HUES64 (cell line): Measurements from ENCODE around the gene DDX6.
"Not testable (repeated sequence)": the region's sequence is repeated elsewhere in the genome, so short reads cannot be mapped to it uniquely, and the experiment has no call there.

Experiments
- H3K27ac ChIP-seq: 2 replicates; pipeline ENCODE4 v1.7.0; 2013; ENCODE audit warnings: low read depth, low read length, inconsistent platforms
- H3K27me3 ChIP-seq: 2 replicates; pipeline ENCODE4 v1.6.1; 2013; ENCODE audit warnings: mild to moderate bottlenecking, low read length; ENCODE audit not compliant: insufficient read depth
- H3K36me3 ChIP-seq: 2 replicates; pipeline ENCODE4 v1.6.1; 2013; ENCODE audit warnings: mild to moderate bottlenecking, low read length; ENCODE audit not compliant: insufficient read depth
- H3K4me1 ChIP-seq: 2 replicates; pipeline ENCODE4 v1.6.1; 2013; ENCODE audit warnings: mild to moderate bottlenecking, low read length, moderate library complexity; ENCODE audit not compliant: insufficient read depth
- H3K4me3 ChIP-seq: 2 replicates; pipeline ENCODE4 v1.5.1; 2013; ENCODE audit warnings: mild to moderate bottlenecking, low read length, moderate library complexity
- H3K9ac ChIP-seq: 2 replicates; pipeline ENCODE4 v1.6.1; 2013; ENCODE audit warnings: mild to moderate bottlenecking, low read depth, low read length
- H3K9me3 ChIP-seq: 2 replicates; pipeline ENCODE4 v1.6.1; 2013; ENCODE audit warnings: low read depth, low read length; ENCODE audit not compliant: insufficient read depth
- WGBS: fragments of 150-250, 120-280 bp; methylation state at CpG from one replicate; pipeline ENCODE4 v1.1.7; 2013; ENCODE audit warnings: missing lambda C conversion rate; 5-methylcytosine and 5-hydroxymethylcytosine counted together

The DDX6 gene

DNA sequence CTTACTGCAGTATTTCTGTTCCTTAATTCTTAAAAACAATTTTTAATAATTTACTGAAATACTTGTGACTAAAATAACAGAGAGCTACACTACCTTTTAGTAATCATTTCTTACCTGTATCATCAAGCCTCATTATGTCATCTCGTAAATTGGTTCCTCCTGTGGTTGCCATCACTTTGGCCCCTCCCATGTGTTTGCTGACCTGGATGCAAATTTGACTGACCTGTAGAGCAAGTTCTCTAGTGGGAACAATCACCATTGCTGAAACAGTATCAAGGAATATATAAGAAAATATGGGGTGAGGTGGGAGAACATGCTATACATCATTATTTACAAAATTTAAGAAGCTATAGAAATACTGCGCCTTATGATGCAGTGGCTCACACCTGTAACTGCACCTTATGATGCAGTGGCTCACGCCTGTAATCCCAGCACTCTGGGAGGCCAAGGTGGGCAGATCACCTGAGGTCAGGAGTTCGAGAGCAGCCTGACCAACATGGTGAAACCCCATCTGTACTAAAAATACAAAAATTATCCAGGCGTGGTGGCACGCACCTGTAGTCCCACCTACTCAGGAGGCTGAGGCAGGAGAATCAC lies 25.8 kb downstream of the DDX6 start:
- WGBS, result 88% methylated on average over 6 of the region's 6 CpGs
- H3K36me3 ChIP-seq, result peaks cover 92% of the 10 kb centered on the region
- H3K27me3 ChIP-seq, H3K4me1 ChIP-seq, H3K4me3 ChIP-seq, H3K9me3 ChIP-seq, H3K9ac ChIP-seq, H3K27ac ChIP-seq: not testable (repeated sequence)

DNA sequence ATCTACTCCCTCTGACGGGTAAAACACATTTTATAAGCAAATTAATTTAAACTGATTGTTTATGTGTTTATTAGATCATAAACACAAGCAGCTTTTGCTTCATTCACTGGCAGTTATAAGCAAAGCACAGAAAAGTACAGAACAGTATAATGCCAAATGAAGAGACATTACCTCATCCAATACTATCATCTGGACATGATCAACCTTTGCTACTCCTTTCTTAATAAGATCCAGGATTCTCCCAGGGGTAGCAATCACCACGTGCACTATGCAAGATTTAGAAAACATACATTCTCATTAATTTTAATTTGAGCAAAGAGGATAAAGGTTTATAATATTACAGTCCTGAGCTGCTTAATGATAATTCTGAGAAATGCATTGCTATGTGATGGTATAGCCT lies 27.9 kb downstream of the DDX6 start:
- H3K9me3 ChIP-seq, result no peaks in the 10 kb centered on the region
- H3K36me3 ChIP-seq, result peaks cover 95% of the 10 kb centered on the region
- no peaks in the 10 kb centered on the region for H3K4me1 ChIP-seq
- no peak overlapping the region for H3K27ac ChIP-seq
- WGBS, result 100% methylated on average over 1 of the region's 2 CpGs
- H3K27me3 ChIP-seq, result no peaks in the 10 kb centered on the region
- H3K4me3 ChIP-seq, result no peak overlapping the region
- no peak overlapping the region for H3K9ac ChIP-seq

- not testable (repeated sequence) for H3K27me3 ChIP-seq, H3K4me1 ChIP-seq, H3K27ac ChIP-seq, H3K9ac ChIP-seq, H3K4me3 ChIP-seq, H3K9me3 ChIP-seq
- 98% methylated on average over 9 of the region's 10 CpGs for WGBS
- H3K36me3 ChIP-seq, result peaks cover 95% of the 10 kb centered on the region
Measured at GRCh38 chr11:118761981-118762380, 29.0 kb downstream of the DDX6 start.

GRCh38 chr11:118757876-118758399 lies 33.0 kb downstream of the DDX6 start:
- WGBS, result 95% methylated on average over 3 of the region's 4 CpGs
- H3K9me3 ChIP-seq, result no peaks in the 10 kb centered on the region
- H3K36me3 ChIP-seq, result peaks cover 98% of the 10 kb centered on the region
- no peak overlapping the region for H3K27ac ChIP-seq
- no peaks in the 10 kb centered on the region for H3K27me3 ChIP-seq
- H3K4me1 ChIP-seq, result no peaks in the 10 kb centered on the region
- no peak overlapping the region for H3K4me3 ChIP-seq
- no peak overlapping the region for H3K9ac ChIP-seq

DNA sequence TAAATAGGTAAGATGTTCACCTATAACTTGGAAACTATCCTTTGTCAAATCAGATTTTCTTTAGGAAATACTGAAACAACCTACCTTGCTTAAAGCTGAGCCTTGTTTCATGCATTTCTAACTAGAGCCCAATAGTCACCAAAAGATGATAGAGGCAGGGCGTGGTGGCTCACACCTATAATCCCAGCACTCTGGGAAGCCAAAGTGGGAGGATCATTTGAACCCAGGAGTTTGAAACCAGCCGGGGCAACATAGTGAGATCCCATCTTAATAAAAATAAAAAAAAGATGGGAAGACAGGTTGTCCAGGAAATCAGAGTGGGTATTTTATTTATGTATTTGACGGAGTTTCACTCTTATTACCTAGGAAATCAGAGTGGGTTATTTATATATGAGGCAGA lies 38.3 kb downstream of the DDX6 start:
- Histone ChIP-seq H3K27me3 (no peaks in the 10 kb centered on the region), H3K36me3 (peaks cover 86% of the 10 kb centered on the region), H3K9ac (no peak overlapping the region), H3K27ac (no peak overlapping the region), H3K9me3 (no peaks in the 10 kb centered on the region), H3K4me1 (no peaks in the 10 kb centered on the region), H3K4me3 (no peak overlapping the region)
- 96% methylated on average over 2 of the region's 3 CpGs for WGBS

- Histone ChIP-seq H3K36me3 (peaks cover 59% of the 10 kb centered on the region), H3K9me3 (no peaks in the 10 kb centered on the region), H3K27ac (no peak overlapping the region), H3K9ac (no peak overlapping the region), H3K27me3 (no peaks in the 10 kb centered on the region), H3K4me1 (no peaks in the 10 kb centered on the region; the same call in 1 of the 2 replicates), H3K4me3 (no peak overlapping the region)
- WGBS, result 97% methylated on average over 6 of the region's 6 CpGs
Measured at GRCh38 chr11:118749429-118749828, 41.5 kb downstream of the DDX6 start.

DNA sequence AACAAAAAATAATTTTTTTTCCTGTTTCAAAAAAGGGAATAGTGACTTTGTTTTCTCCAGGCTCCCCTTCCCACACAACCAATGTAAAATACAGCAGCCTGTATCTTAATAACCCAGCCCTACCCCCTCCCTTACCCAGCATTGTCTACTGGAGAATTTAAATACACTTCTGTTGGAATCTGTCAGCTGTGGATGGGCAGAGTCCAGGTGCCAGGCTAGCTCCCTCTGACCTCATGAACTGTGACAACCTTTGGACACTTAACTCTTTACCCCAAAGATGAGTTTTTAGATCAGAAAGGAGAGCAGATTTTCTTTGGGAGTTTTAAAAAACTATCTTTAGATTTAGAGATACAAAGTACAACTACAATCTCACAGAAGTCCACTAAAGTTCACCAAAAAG lies 42.9 kb downstream of the DDX6 start:
- Histone ChIP-seq H3K9me3 (no peaks in the 10 kb centered on the region), H3K9ac (no peak overlapping the region), H3K27ac (no peak overlapping the region), H3K4me3 (no peak overlapping the region), H3K27me3 (no peaks in the 10 kb centered on the region), H3K36me3 (peaks cover 47% of the 10 kb centered on the region), H3K4me1 (no peaks in the 10 kb centered on the region; the same call in 1 of the 2 replicates)

DNA sequence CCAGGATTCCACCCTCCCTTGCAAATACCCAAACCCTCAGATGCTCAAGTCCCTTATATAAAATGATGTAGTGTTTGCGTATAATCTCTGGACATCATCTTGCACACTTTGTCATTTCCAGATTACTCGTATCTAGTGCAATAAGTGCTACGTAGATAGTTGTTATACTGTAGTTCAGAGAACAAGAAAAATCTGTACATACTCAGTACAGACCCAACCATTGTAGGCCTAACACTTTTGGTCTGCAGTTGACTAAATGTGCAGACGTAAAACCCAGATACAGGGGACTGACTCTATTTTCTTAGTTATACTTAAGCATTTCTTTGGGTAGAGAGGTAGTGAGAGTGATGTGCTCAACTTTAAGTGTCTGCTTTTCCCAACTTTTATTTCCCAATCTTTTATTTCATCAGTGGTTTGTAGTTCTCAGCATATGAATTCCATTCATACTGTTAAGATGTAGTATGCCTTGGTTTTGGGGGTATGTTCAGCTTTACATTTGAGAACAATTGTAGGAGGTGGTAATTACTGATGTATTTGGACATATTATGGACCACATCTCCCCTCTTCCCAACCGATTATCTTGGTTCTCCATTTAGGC lies 43.9 kb downstream of the DDX6 start:
- Histone ChIP-seq H3K27ac (no peak overlapping the region; the same call in 1 of the 2 replicates), H3K36me3 (peaks cover 40% of the 10 kb centered on the region), H3K27me3 (no peaks in the 10 kb centered on the region), H3K9ac (no peak overlapping the region), H3K4me3 (no peak overlapping the region), H3K4me1 (peaks cover 7% of the 10 kb centered on the region), H3K9me3 (no peaks in the 10 kb centered on the region)
- WGBS, result 92% methylated on average over 5 of the region's 5 CpGs

DNA sequence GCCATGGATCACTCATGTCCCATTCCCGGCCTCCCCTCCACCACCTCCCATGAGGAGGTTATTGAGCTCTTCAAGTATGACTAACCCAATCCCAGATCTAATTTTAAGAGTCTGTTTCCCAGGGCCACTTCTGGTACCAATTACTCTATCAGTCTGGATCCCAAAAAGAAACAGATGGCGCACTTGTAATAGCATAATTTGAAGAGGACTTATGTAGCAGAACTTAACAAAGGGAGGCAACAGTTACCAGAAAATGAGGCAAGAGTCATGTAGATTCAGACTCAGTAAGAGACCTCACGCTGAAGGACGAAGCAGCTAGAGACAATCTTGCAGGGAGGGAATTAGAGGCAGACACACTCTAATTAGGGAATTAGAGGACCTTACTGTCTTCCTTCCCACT lies 46.9 kb downstream of the DDX6 start:
- peaks cover 15% of the 10 kb centered on the region for H3K4me1 ChIP-seq
- no peaks in the 10 kb centered on the region for H3K27me3 ChIP-seq
- no peak overlapping the region for H3K27ac ChIP-seq
- WGBS, result 92% methylated on average over 4 of the region's 4 CpGs
- H3K36me3 ChIP-seq, result peaks cover 12% of the 10 kb centered on the region
- no peak overlapping the region for H3K4me3 ChIP-seq
- no peaks in the 10 kb centered on the region for H3K9me3 ChIP-seq
- H3K9ac ChIP-seq, result no peak overlapping the region

GRCh38 chr11:118742304-118742703 lies 48.7 kb downstream of the DDX6 start:
- H3K4me3 ChIP-seq, result no peak overlapping the region
- 91% methylated on average over 6 of the region's 6 CpGs for WGBS
- no peak overlapping the region for H3K27ac ChIP-seq
- peaks cover 15% of the 10 kb centered on the region for H3K4me1 ChIP-seq
- H3K27me3 ChIP-seq, result no peaks in the 10 kb centered on the region
- H3K36me3 ChIP-seq, result peaks cover 6% of the 10 kb centered on the region
- H3K9ac ChIP-seq, result no peak overlapping the region
- H3K9me3 ChIP-seq, result no peaks in the 10 kb centered on the region

DNA sequence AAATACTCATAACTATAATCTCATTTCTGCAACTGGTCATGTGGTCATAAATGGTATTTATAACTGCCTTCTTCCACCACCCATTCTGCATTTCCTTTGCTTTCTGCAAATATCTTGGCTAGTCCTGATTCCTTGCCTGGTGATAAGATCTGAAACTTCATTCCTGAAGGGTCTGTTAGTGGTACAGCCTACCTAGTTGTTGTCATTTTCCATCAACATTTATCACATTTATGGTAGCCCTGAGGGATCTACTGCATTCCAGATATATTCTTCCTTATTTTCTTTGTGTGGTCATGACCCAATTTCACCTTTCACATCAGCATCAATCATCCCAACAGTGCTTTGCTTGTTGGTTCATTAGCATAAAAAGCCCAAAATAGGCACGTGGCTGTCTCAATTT lies 50.1 kb downstream of the DDX6 start:
- Histone ChIP-seq H3K9ac (no peak overlapping the region), H3K4me3 (no peak overlapping the region), H3K27me3 (no peaks in the 10 kb centered on the region), H3K4me1 (peaks cover 15% of the 10 kb centered on the region), H3K9me3 (no peaks in the 10 kb centered on the region), H3K36me3 (0 out of 2 replicates have a peak, but pooled peaks cover 4% of the 10 kb centered on the region), H3K27ac (no peak overlapping the region)
- WGBS, result 80% methylated on average over 1 of the region's 1 CpG
